Erythroblast (primary cell): ENCODE measurements around the gene SLC1A3.

ENCODE experiments used
- GATA1 ChIP-seq: IDR thresholded peaks from 2 replicates; pipeline ENCODE4 v1.6.1; 2011; ENCODE audit warnings: low read depth, mild to moderate bottlenecking, control low read depth, low read length, moderate library complexity
- POLR2A ChIP-seq: IDR thresholded peaks from 2 replicates; pipeline ENCODE4 v1.6.1; 2011; ENCODE audit warnings: mild to moderate bottlenecking, low read length

- TF ChIP-seq POLR2A (no peak), GATA1 (no peak)
These were observed 68.9 kb downstream of the SLC1A3 start for GRCh38 chr5:36675282-36675681.
